Coronary artery (tissue), 2 donors: ENCODE results near the gene FLVCR2.

Source experiments
- DNase-seq: peaks from one replicate; pipeline ENCODE4 v3.0.0-alpha.2; 2017; ENCODE audit warnings: low spot score
- H3K27ac ChIP-seq, 2 donors: fragments of 200-600 bp; sonication (generic); one replicate each; pipeline ENCODE4 v1.5.1; 2016 to 2019
- H3K4me3 ChIP-seq: fragments of 200-600 bp; sonication (generic); 2 replicates; pipeline ENCODE4 v1.5.1; 2016; ENCODE audit warnings: mild to moderate bottlenecking, moderate library complexity
- CTCF ChIP-seq: fragments of 200-600 bp; sonication (generic); IDR thresholded peaks from one replicate; pipeline ENCODE4 v1.5.1; 2019; ENCODE audit warnings: antibody characterized with exemption

Gene FLVCR2

GRCh38 chr14:75539162-75539560 lies 39.3 kb upstream of the FLVCR2 start:
- DNase-seq: no peak
- no peak for TF ChIP-seq CTCF
- Histone ChIP-seq H3K4me3 (no peak overlapping the region), H3K27ac (no peak overlapping the region)

DNA sequence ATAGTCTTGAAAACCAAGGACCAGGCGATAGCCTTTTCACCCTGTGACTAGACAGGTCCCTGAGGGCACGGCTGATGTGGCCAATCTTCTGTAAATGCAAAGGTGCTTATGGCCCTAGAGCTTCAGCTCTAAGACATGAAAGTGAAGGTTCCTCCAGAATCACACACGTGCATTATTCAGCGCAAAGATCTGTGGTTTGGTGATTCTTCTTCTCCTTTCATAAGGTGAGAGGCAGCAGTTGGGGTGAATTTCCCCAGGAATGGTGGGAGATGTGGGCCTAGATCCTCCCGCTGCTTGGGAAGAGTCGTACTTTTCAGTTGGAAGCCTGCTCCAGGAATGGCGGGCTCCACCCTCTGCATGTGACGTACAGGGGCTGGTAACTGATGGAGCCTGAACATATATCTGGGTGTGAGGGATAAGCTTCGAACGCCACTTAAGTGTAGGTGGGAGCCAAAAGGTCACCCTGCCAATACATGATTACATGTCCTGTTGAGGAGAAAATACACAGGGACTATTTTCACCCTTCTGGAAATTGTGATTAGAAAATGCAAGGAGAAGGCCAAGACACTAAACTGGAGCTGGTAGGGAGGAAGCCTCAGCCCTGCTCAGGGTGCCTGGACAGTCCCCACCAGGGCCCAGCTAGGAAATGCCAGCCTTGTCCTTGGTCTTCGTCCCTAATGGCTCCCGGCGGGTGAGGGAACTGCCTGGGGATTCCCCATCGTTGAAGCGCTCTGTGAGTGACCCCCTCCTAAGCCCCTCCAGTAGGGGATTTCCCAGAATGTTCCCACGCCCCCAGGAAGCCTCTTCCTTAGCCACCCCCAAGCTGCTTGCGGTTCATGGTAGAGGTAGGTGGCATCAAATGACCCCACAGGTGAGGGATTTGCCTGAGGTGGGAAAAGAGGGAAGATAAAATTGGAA lies 38.6 kb upstream of the FLVCR2 start:
- TF ChIP-seq CTCF: no peak
- no peak overlapping the region for H3K4me3 ChIP-seq
- no peak overlapping the region for H3K27ac ChIP-seq
- no peak for DNase-seq

DNA sequence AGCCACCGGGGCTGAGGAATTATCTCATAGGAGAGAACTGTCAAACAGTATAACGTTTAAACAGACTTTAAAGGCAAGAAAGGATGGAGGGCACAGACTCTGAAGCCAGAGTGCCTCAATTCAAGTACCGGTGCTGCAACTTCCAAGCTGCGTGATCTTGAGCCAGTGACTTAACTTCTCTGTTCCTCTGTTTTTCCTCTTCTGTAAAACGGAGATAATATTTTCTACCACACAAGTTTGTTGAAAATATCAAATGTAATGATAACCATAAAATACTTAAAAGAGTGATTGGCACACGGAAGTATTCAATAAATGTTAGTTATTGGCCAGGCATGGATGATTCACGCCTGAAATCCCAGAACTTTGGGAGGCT lies 38.0 kb upstream of the FLVCR2 start:
- no peak overlapping the region for H3K4me3 ChIP-seq
- DNase-seq: no peak
- H3K27ac ChIP-seq: no peak overlapping the region
- no peak for TF ChIP-seq CTCF

GRCh38 chr14:75542588-75543091 lies 35.8 kb upstream of the FLVCR2 start:
- Histone ChIP-seq H3K4me3 (peak overlapping the region; percentile 34), H3K27ac (peak overlapping the region in 1 of 2 donors; percentile 66)
- TF ChIP-seq CTCF: no peak
- DNase-seq: no peak

- peak overlapping the region; percentile 34 for H3K4me3 ChIP-seq
- no peak for DNase-seq
- peak overlapping the region in 1 of 2 donors; percentile 66 for H3K27ac ChIP-seq
- no peak for TF ChIP-seq CTCF
Observed at GRCh38 chr14:75543253-75543652, 35.2 kb upstream of the FLVCR2 start.

DNA sequence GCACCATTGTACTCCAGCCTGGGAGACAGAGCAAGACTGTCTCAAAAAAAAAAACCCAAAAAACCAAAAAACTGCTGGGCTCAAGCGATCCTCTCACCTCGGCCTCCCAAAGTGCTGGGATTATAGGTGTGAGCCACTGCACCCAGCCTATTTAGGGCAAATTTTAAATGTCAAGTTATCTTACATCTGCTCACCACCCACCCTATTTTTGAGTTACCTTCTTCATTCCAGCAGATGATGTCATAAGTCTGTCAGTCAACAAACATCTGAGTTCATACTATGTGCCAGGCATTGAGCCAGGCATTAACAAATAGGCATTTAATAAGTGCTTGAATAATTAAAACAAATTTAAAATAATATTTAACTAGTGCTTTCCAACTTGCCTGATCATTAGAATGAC lies 34.6 kb upstream of the FLVCR2 start:
- Histone ChIP-seq H3K4me3 (no peak overlapping the region), H3K27ac (no peak overlapping the region)
- no peak for TF ChIP-seq CTCF
- no peak for DNase-seq

DNA sequence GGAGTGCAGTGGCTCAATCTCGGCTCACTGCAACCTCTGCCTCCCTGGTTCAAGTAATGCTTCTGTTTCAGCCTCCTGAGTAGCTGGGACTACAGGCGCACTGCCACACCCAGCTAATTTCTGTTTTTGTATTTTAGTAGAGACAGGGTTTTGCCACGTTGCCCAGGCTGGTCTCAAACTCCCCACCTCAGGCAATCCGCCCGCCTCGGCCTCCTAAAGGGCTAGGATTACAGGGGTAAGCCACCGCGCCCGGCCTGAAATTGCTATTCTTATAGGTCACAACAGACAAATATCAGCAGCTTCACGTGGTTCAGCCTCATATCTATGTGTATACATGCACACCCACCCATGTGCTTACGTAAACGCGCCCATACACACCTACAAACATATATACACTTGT lies 32.5 kb upstream of the FLVCR2 start:
- DNase-seq: no peak
- TF ChIP-seq CTCF: no peak
- no peak overlapping the region for H3K27ac ChIP-seq
- no peak overlapping the region for H3K4me3 ChIP-seq
